ENCODE results near the gene EPG5.
A peak's percentile ranks its signal among the peaks of the same experiment; 100 is the strongest.

The EPG5 gene

DNA sequence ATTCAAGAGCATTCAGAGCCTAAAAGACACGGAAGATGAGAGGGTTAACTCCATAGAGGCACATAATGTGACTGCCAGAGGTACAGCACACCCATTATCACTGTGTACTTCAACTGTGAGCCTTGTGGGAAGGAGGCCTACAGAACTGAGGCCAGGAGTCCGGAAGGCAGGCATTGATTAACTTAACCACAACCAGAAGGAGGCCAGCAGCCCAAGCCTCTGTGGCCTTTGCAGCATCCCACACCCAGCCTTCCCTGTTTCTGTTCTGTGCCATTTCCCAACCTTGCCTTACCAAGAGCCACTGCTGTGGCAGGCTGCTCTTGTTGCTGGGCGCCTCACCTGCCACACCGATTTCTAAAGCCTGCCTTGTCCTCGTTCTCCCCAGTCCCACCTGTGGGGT is 114.5 kb downstream of the EPG5 start:
- Histone ChIP-seq H3F3A (ENCODE audit: insufficient read depth, low read length) (no peaks in the 10 kb centered on the region), H3K36me3 (ENCODE audit: insufficient read depth, low read length) (peaks cover 50% of the 10 kb centered on the region), H2AFZ (ENCODE audit: low read length) (no peak overlapping the region), H3K79me2 (ENCODE audit: insufficient read depth, low read length) (no peaks in the 10 kb centered on the region), H3K9me3 (ENCODE audit: low read length) (no peaks in the 10 kb centered on the region), H3K9me2 (ENCODE audit: low read depth, low read length) (no peaks in the 10 kb centered on the region), H3K27me3 (ENCODE audit: insufficient read depth, low read length) (no peaks in the 10 kb centered on the region), H4K20me1 (ENCODE audit: insufficient read depth, low read length) (no peaks in the 10 kb centered on the region), H3K4me1 (ENCODE audit: insufficient read depth, low read length, severe bottlenecking) (no peaks in the 10 kb centered on the region), H3K27ac (ENCODE audit: low read depth, low read length, poor library complexity, severe bottlenecking) (no peak overlapping the region), H3K4me3 (ENCODE audit: low read depth, low read length, poor library complexity, severe bottlenecking) (no peak overlapping the region), H3K4me2 (ENCODE audit: low read length) (no peak overlapping the region), H3K9ac (ENCODE audit: low read length) (no peak overlapping the region)
- no peak for TF ChIP-seq EZH2 (IDR thresholded peaks at IDR 0.05; ENCODE audit: borderline replicate concordance, low read length)
- TF ChIP-seq, protein P1, sequence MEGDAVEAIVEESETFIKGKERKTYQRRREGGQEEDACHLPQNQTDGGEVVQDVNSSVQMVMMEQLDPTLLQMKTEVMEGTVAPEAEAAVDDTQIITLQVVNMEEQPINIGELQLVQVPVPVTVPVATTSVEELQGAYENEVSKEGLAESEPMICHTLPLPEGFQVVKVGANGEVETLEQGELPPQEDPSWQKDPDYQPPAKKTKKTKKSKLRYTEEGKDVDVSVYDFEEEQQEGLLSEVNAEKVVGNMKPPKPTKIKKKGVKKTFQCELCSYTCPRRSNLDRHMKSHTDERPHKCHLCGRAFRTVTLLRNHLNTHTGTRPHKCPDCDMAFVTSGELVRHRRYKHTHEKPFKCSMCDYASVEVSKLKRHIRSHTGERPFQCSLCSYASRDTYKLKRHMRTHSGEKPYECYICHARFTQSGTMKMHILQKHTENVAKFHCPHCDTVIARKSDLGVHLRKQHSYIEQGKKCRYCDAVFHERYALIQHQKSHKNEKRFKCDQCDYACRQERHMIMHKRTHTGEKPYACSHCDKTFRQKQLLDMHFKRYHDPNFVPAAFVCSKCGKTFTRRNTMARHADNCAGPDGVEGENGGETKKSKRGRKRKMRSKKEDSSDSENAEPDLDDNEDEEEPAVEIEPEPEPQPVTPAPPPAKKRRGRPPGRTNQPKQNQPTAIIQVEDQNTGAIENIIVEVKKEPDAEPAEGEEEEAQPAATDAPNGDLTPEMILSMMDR (IDR thresholded peaks at IDR 0.05; ENCODE audit: low read length) = no peak

DNA sequence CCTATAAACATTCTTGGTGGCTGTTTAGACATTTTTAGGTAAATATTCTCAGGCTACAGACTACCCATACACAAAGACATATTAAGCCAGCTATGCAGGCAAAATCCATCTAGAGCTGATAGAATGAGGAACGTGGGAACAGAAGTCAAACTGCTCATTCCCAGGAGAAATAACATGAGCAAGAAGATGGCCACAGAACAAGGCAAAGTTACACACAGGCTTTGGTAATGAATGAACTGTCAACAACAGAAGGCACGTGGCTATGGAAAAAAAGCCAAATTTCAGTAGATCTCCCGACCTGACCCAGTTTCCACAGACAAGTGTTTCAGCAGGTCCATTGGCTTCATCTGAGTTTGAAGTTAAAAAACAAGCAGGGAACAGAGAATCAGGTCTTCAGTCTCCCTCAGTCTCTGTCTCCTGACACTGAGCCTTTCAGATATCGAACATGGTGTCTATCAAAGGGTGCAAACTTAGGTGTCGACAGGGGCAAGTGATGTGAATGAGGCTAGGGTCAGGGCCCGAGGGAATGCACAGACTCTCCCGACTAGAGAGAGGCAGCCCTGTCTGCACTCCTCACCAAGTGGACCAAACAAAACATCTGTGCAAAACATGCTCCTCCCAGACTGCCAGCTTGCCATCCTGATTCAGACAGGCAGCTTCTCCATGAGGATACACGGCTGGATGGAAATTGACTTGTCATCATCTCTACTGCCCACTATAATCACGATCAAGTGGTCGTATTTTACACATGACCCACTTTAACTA is 115.8 kb downstream of the EPG5 start:
- H3K27ac ChIP-seq (ENCODE audit: low read depth, low read length, poor library complexity, severe bottlenecking) = no peak overlapping the region
- no peaks in the 10 kb centered on the region for H4K20me1 ChIP-seq (ENCODE audit: insufficient read depth, low read length)
- no peak overlapping the region for H3K4me3 ChIP-seq (ENCODE audit: low read depth, low read length, poor library complexity, severe bottlenecking)
- H3K9ac ChIP-seq (ENCODE audit: low read length) = no peak overlapping the region
- H3K4me1 ChIP-seq (ENCODE audit: insufficient read depth, low read length, severe bottlenecking) = peaks cover 4% of the 10 kb centered on the region
- no peaks in the 10 kb centered on the region for H3K79me2 ChIP-seq (ENCODE audit: insufficient read depth, low read length)
- peaks cover 46% of the 10 kb centered on the region for H3K36me3 ChIP-seq (ENCODE audit: insufficient read depth, low read length)
- H2AFZ ChIP-seq (ENCODE audit: low read length) = no peak overlapping the region
- H3K9me3 ChIP-seq (ENCODE audit: low read length) = no peaks in the 10 kb centered on the region
- TF ChIP-seq, protein P1 (IDR thresholded peaks at IDR 0.05; ENCODE audit: low read length) = no peak
- no peak for TF ChIP-seq EZH2 (IDR thresholded peaks at IDR 0.05; ENCODE audit: borderline replicate concordance, low read length)
- H3K4me2 ChIP-seq (ENCODE audit: low read length) = no peak overlapping the region
- H3K27me3 ChIP-seq (ENCODE audit: insufficient read depth, low read length) = no peaks in the 10 kb centered on the region
- H3K9me2 ChIP-seq (ENCODE audit: low read depth, low read length) = no peaks in the 10 kb centered on the region
- no peaks in the 10 kb centered on the region for H3F3A ChIP-seq (ENCODE audit: insufficient read depth, low read length)

DNA sequence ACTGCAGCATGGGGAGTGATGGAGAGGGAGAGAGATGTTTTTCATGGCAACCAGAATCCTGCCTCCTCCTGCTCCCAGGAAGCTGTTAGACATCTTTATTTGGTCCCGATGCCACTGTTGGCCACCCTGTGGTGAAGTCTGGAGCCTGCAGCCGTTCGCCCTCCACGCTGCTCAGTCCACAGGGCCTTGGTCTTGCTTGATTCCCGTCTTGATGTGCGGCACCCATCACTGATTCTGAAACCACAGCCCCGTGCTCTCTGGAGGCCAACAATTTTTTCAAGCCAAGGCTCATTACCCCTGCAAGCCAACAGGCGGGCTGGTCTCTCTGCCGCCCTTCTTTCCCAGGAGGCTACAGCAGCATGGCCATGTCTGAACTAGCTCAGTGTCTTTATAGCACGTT is 117.1 kb downstream of the EPG5 start:
- Histone ChIP-seq H3K9me2 (ENCODE audit: low read depth, low read length) (no peaks in the 10 kb centered on the region), H3K27ac (ENCODE audit: low read depth, low read length, poor library complexity, severe bottlenecking) (no peak overlapping the region), H3K79me2 (ENCODE audit: insufficient read depth, low read length) (no peaks in the 10 kb centered on the region), H3K27me3 (ENCODE audit: insufficient read depth, low read length) (no peaks in the 10 kb centered on the region), H3K36me3 (ENCODE audit: insufficient read depth, low read length) (peaks cover 33% of the 10 kb centered on the region), H3K4me1 (ENCODE audit: insufficient read depth, low read length, severe bottlenecking) (peaks cover 11% of the 10 kb centered on the region), H4K20me1 (ENCODE audit: insufficient read depth, low read length) (no peaks in the 10 kb centered on the region), H3K4me3 (ENCODE audit: low read depth, low read length, poor library complexity, severe bottlenecking) (no peak overlapping the region), H3F3A (ENCODE audit: insufficient read depth, low read length) (no peaks in the 10 kb centered on the region), H3K4me2 (ENCODE audit: low read length) (no peak overlapping the region), H3K9ac (ENCODE audit: low read length) (no peak overlapping the region), H2AFZ (ENCODE audit: low read length) (no peak overlapping the region), H3K9me3 (ENCODE audit: low read length) (no peaks in the 10 kb centered on the region)
- no peak for TF ChIP-seq EZH2 (IDR thresholded peaks at IDR 0.05; ENCODE audit: borderline replicate concordance, low read length)
- TF ChIP-seq, protein P1 (IDR thresholded peaks at IDR 0.05; ENCODE audit: low read length) = peak; percentile 34; the same call in 1 of the 2 replicates

All from OCI-LY1 (cell line).